DOHH2 (cell line): Measurements from ENCODE around the gene GPC6.
A peak's percentile ranks its signal among the peaks of the same experiment; 100 is the strongest.

Source experiments
- H3F3A ChIP-seq: fragments of 200-600 bp; sonication (generic), shearing (Covaris generic); 2 replicates; pipeline ENCODE4 v1.6.0; 2016; ENCODE audit warnings: antibody characterized with exemption, mild to moderate bottlenecking; ENCODE audit not compliant: control insufficient read depth, insufficient read depth
- H3K27ac ChIP-seq: fragments of 200-600 bp; sonication (generic); 2 replicates; pipeline ENCODE4 v1.5.1; 2014; ENCODE audit warnings: low read depth, mild to moderate bottlenecking, low read length, moderate library complexity
- H3K27me3 ChIP-seq: fragments of 200-600 bp; sonication (generic); 2 replicates; pipeline ENCODE4 v1.6.1; 2014; ENCODE audit warnings: mild to moderate bottlenecking, low read length, mixed read lengths; ENCODE audit not compliant: control insufficient read depth
- H3K36me3 ChIP-seq: fragments of 200-600 bp; sonication (generic); 2 replicates; pipeline ENCODE4 v1.6.1; 2014; ENCODE audit warnings: mild to moderate bottlenecking, low read length, moderate library complexity, mixed read lengths; ENCODE audit not compliant: control insufficient read depth
- H3K4me1 ChIP-seq: fragments of 200-600 bp; sonication (generic); 2 replicates; pipeline ENCODE4 v1.6.1; 2014; ENCODE audit warnings: mild to moderate bottlenecking, low read length, mixed read lengths; ENCODE audit not compliant: control insufficient read depth
- H3K4me2 ChIP-seq: fragments of 200-600 bp; sonication (generic); 2 replicates; pipeline ENCODE4 v1.6.0; 2014; ENCODE audit warnings: mild to moderate bottlenecking, low read length, moderate library complexity
- H3K4me3 ChIP-seq: fragments of 200-600 bp; sonication (generic); 2 replicates; pipeline ENCODE4 v1.5.1; 2014; ENCODE audit warnings: mild to moderate bottlenecking, low read length, mixed read lengths
- H3K79me2 ChIP-seq: fragments of 200-600 bp; sonication (generic); 2 replicates; pipeline ENCODE4 v1.6.1; 2014; ENCODE audit warnings: mild to moderate bottlenecking, low read length, mixed read lengths; ENCODE audit not compliant: control insufficient read depth
- H3K9me2 ChIP-seq: fragments of 200-600 bp; sonication (generic); replicated peaks from 2 replicates; pipeline ENCODE4 v1.6.1; 2014; ENCODE audit warnings: mild to moderate bottlenecking, low read length, mixed read lengths; ENCODE audit not compliant: control insufficient read depth
- H3K9me3 ChIP-seq: fragments of 200-600 bp; sonication (generic); 2 replicates; pipeline ENCODE4 v1.6.1; 2014; ENCODE audit warnings: antibody characterized with exemption, low read length, mixed read lengths; ENCODE audit not compliant: control insufficient read depth, insufficient read depth
- H4K20me1 ChIP-seq: fragments of 200-600 bp; sonication (generic); 2 replicates; pipeline ENCODE4 v1.6.0; 2014; ENCODE audit warnings: low read depth, mild to moderate bottlenecking, antibody characterized with exemption, low read length, moderate library complexity; ENCODE audit not compliant: control insufficient read depth, insufficient read depth
- CTCF ChIP-seq: fragments of 200-600 bp; sonication (generic); IDR thresholded peaks from one replicate; pipeline ENCODE4 v1.5.1; 2014; ENCODE audit warnings: antibody characterized with exemption, mild to moderate bottlenecking, low read depth, low read length; ENCODE audit not compliant: poor library complexity, severe bottlenecking
- EZH2phosphoT487 ChIP-seq: fragments of 200-600 bp; sonication (generic); IDR thresholded peaks from 2 replicates; pipeline ENCODE4 v1.6.1; 2017; ENCODE audit warnings: borderline replicate concordance, mild to moderate bottlenecking, antibody characterized with exemption, low read length, moderate library complexity, mixed read lengths

The GPC6 gene

DNA sequence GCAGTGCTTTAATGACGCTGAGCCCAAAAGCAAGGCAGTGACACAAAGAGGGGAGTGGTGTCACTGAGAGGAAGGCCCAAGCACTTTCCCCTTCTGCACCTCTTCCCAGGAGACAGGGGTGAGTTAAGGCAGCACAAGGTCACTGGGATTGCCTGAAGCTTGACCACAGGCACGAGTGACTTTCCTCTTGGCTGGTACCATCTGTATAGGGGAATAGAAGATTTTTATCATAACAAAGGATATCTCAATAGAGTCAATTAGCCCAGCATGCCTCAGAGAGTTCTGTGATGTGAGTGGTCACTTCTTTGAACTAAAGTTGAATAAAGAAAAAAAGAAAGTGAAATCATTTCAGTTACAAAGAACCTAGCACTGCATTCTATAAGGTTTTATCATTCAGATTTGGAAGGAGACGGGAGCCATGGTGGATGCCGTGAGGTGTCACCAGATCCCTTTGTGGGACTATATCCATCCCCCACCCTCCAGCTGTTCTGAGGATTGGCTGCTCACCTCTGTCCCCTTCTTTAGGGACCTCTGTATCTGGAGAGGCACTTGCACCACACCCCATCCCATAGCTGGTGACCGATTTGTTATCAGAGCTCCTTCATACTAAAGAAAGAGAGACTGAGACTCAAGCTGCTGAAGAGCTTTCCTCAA lies 961.7 kb downstream of the GPC6 start:
- Histone ChIP-seq H3K4me1 (no peaks in the 10 kb centered on the region), H3F3A (no peaks in the 10 kb centered on the region), H3K4me2 (no peak overlapping the region), H3K79me2 (no peaks in the 10 kb centered on the region), H3K36me3 (no peaks in the 10 kb centered on the region), H3K27ac (no peak overlapping the region), H3K4me3 (no peak overlapping the region), H3K9me3 (no peaks in the 10 kb centered on the region), H4K20me1 (no peaks in the 10 kb centered on the region), H3K9me2 (no peaks in the 10 kb centered on the region), H3K27me3 (no peaks in the 10 kb centered on the region)
- TF ChIP-seq CTCF: no peak
- no peak for TF ChIP-seq EZH2phosphoT487

DNA sequence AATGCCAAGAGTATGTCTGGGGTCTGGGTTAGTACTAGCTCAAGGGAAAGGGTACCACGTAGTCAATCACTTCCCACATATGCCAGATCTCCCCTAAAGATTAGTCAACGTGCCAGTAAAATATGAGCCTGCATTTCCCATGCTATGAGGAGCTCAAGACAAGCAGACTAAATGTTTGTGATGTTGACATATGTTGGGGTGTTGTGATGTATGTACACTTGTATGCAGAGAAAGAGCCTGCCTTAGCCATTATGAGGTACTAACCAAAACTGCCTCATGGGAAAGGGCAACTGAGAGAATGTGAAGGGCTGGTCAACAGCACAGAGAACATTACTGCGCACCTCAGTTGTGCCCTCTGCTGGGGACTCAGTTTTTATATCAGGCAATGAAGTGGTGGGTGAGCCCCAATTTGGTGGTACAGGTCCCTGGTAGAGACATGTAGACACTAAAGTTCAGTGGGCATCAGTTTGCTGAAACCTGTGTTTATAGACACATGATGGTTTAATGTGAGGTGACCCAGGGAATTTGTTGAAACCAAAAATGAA lies 965.9 kb downstream of the GPC6 start:
- H3K4me2 ChIP-seq: no peak overlapping the region
- TF ChIP-seq EZH2phosphoT487 (no peak), CTCF (peak; percentile 47)
- no peaks in the 10 kb centered on the region for H3K9me2 ChIP-seq
- no peaks in the 10 kb centered on the region for H3K79me2 ChIP-seq
- peaks cover 2% of the 10 kb centered on the region; the same call in 1 of the 2 replicates for H3K27me3 ChIP-seq
- H3K27ac ChIP-seq: no peak overlapping the region
- H3K4me3 ChIP-seq: no peak overlapping the region
- no peaks in the 10 kb centered on the region for H3K9me3 ChIP-seq
- H3F3A ChIP-seq: no peaks in the 10 kb centered on the region
- H3K36me3 ChIP-seq: no peaks in the 10 kb centered on the region
- H3K4me1 ChIP-seq: no peaks in the 10 kb centered on the region
- no peaks in the 10 kb centered on the region for H4K20me1 ChIP-seq

GRCh38 chr13:94195715-94196114 lies 969.1 kb downstream of the GPC6 start:
- Histone ChIP-seq H3K79me2 (no peaks in the 10 kb centered on the region), H3K9me3 (no peaks in the 10 kb centered on the region), H3K4me1 (no peaks in the 10 kb centered on the region), H3K36me3 (no peaks in the 10 kb centered on the region), H3F3A (no peaks in the 10 kb centered on the region), H3K27me3 (peaks cover 2% of the 10 kb centered on the region; the same call in 1 of the 2 replicates), H3K9me2 (no peaks in the 10 kb centered on the region), H4K20me1 (no peaks in the 10 kb centered on the region), H3K4me3 (no peak overlapping the region), H3K4me2 (no peak overlapping the region), H3K27ac (no peak overlapping the region)
- TF ChIP-seq EZH2phosphoT487 (no peak), CTCF (no peak)
